ENCODE results near the gene HERPUD1.
A peak's percentile ranks its signal among the peaks of the same experiment; 100 is the strongest.

The HERPUD1 gene

GRCh38 chr16:56945847-56946527 is 14.0 kb downstream of the HERPUD1 start:
- no peaks in the 10 kb centered on the region for H3K9me3 ChIP-seq (ENCODE audit: control insufficient read depth, insufficient read depth, low read depth, low read length)
- POLR2A ChIA-PET: interaction anchor here (4.2 kb wide), 1 partner anchor 13 kb away, joined by 16 read pairs; the partner anchor contains the start of gene HERPUD1
- H3K4me3 ChIP-seq (ENCODE audit: low read depth, low read length): no peak overlapping the region
- TF ChIP-seq, protein P1, sequence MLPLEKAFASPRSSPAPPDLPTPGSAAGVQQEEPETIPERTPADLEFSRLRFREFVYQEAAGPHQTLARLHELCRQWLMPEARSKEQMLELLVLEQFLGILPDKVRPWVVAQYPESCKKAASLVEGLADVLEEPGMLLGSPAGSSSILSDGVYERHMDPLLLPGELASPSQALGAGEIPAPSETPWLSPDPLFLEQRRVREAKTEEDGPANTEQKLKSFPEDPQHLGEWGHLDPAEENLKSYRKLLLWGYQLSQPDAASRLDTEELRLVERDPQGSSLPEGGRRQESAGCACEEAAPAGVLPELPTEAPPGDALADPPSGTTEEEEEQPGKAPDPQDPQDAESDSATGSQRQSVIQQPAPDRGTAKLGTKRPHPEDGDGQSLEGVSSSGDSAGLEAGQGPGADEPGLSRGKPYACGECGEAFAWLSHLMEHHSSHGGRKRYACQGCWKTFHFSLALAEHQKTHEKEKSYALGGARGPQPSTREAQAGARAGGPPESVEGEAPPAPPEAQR (tag by site-specific recombination; IDR thresholded peaks at IDR 0.05): no peak
- TF ChIP-seq ZNF155 (tag by site-specific recombination; IDR thresholded peaks at IDR 0.05) (no peak), ZNF76 (tag by site-specific recombination; IDR thresholded peaks at IDR 0.05; ENCODE audit: borderline replicate concordance, low read depth) (no peak), ZNF37A (tag by site-specific recombination; IDR thresholded peaks at IDR 0.05) (no peak), ZNF701 (tag by site-specific recombination; IDR thresholded peaks at IDR 0.05) (no peak), ZBTB21 (tag by site-specific recombination; IDR thresholded peaks at IDR 0.05) (no peak), ZNF26 (tag by site-specific recombination; IDR thresholded peaks at IDR 0.05) (no peak), ZNF223 (tag by site-specific recombination; IDR thresholded peaks at IDR 0.05) (no peak), PATZ1 (tag by site-specific recombination; IDR thresholded peaks at IDR 0.05) (no peak), ZNF341 (tag by site-specific recombination; IDR thresholded peaks at IDR 0.05; ENCODE audit: low read depth) (no peak), ZNF677 (tag by site-specific recombination; IDR thresholded peaks at IDR 0.05) (no peak), ZNF302 (tag by site-specific recombination; IDR thresholded peaks at IDR 0.05; ENCODE audit: low read depth) (no peak), ZNF112 (tag by site-specific recombination; IDR thresholded peaks at IDR 0.05) (no peak), GLIS1 (tag by site-specific recombination; IDR thresholded peaks at IDR 0.05) (no peak), ZNF174 (tag by site-specific recombination; IDR thresholded peaks at IDR 0.05) (no peak)
- no peaks in the 10 kb centered on the region for H3K4me1 ChIP-seq (ENCODE audit: control insufficient read depth, insufficient read depth, low read length)
- peaks cover 19 to 44% of the 10 kb centered on the region in 2 experiments for H3K36me3 ChIP-seq (ENCODE audit: control insufficient read depth in 2 of 2, insufficient read depth in 1 of 2, low read length in 2 of 2)
- CTCF ChIA-PET: interaction anchor here (0.6 to 0.8 kb wide), 2 partner anchors 82 to 153 kb away, joined by 3 to 8 read pairs; no protein-coding TSS in a partner anchor
- H3K27ac ChIP-seq (ENCODE audit: extremely low read depth, low read depth, low read length): no peak overlapping the region

- ChIA-PET CTCF (interaction anchor here (0.6 to 1.8 kb wide), 6 partner anchors 18 to 1047 kb away, joined by 3 to 9 read pairs (median 4); partner anchors contain the start of gene NLRC5), POLR2A (interaction anchor here (0.6 to 4.2 kb wide), 5 partner anchors 10 to 92 kb away, joined by 3 to 16 read pairs (median 6); partner anchors contain the start of gene HERPUD1)
- no peaks in the 10 kb centered on the region for H3K4me1 ChIP-seq (ENCODE audit: control insufficient read depth, insufficient read depth, low read length)
- no peak overlapping the region for H3K4me3 ChIP-seq (ENCODE audit: low read depth, low read length)
- H3K36me3 ChIP-seq (ENCODE audit: control insufficient read depth in 2 of 2, insufficient read depth in 1 of 2, low read length in 2 of 2): peaks cover 19 to 35% of the 10 kb centered on the region in 2 experiments
- no peaks in the 10 kb centered on the region for H3K9me3 ChIP-seq (ENCODE audit: control insufficient read depth, insufficient read depth, low read depth, low read length)
- H3K27ac ChIP-seq (ENCODE audit: extremely low read depth, low read depth, low read length): no peak overlapping the region
- TF ChIP-seq, protein P2, sequence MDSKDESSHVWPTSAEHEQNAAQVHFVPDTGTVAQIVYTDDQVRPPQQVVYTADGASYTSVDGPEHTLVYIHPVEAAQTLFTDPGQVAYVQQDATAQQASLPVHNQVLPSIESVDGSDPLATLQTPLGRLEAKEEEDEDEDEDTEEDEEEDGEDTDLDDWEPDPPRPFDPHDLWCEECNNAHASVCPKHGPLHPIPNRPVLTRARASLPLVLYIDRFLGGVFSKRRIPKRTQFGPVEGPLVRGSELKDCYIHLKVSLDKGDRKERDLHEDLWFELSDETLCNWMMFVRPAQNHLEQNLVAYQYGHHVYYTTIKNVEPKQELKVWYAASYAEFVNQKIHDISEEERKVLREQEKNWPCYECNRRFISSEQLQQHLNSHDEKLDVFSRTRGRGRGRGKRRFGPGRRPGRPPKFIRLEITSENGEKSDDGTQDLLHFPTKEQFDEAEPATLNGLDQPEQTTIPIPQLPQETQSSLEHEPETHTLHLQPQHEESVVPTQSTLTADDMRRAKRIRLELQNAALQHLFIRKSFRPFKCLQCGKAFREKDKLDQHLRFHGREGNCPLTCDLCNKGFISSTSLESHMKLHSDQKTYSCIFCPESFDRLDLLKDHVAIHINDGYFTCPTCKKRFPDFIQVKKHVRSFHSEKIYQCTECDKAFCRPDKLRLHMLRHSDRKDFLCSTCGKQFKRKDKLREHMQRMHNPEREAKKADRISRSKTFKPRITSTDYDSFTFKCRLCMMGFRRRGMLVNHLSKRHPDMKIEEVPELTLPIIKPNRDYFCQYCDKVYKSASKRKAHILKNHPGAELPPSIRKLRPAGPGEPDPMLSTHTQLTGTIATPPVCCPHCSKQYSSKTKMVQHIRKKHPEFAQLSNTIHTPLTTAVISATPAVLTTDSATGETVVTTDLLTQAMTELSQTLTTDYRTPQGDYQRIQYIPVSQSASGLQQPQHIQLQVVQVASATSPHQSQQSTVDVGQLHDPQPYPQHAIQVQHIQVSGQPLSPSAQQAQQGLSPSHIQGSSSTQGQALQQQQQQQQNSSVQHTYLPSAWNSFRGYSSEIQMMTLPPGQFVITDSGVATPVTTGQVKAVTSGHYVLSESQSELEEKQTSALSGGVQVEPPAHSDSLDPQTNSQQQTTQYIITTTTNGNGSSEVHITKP (tag by site-specific recombination; IDR thresholded peaks at IDR 0.05): peak; percentile 15; the same call in 1 of the 2 replicates
- TF ChIP-seq, protein P3, sequence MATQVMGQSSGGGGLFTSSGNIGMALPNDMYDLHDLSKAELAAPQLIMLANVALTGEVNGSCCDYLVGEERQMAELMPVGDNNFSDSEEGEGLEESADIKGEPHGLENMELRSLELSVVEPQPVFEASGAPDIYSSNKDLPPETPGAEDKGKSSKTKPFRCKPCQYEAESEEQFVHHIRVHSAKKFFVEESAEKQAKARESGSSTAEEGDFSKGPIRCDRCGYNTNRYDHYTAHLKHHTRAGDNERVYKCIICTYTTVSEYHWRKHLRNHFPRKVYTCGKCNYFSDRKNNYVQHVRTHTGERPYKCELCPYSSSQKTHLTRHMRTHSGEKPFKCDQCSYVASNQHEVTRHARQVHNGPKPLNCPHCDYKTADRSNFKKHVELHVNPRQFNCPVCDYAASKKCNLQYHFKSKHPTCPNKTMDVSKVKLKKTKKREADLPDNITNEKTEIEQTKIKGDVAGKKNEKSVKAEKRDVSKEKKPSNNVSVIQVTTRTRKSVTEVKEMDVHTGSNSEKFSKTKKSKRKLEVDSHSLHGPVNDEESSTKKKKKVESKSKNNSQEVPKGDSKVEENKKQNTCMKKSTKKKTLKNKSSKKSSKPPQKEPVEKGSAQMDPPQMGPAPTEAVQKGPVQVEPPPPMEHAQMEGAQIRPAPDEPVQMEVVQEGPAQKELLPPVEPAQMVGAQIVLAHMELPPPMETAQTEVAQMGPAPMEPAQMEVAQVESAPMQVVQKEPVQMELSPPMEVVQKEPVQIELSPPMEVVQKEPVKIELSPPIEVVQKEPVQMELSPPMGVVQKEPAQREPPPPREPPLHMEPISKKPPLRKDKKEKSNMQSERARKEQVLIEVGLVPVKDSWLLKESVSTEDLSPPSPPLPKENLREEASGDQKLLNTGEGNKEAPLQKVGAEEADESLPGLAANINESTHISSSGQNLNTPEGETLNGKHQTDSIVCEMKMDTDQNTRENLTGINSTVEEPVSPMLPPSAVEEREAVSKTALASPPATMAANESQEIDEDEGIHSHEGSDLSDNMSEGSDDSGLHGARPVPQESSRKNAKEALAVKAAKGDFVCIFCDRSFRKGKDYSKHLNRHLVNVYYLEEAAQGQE (tag by site-specific recombination; IDR thresholded peaks at IDR 0.05): peak; percentile 60
- TF ChIP-seq ZNF2 (tag by site-specific recombination; IDR thresholded peaks at IDR 0.05) (no peak), ZNF274 (IDR thresholded peaks at IDR 0.05; ENCODE audit: low read length) (no peak), ZNF274 (tag by site-specific recombination; IDR thresholded peaks at IDR 0.05; ENCODE audit: borderline replicate concordance) (no peak)
Observed at GRCh38 chr16:56946767-56947603, 15.0 kb downstream of the HERPUD1 start.

Measured in HEK293 (cell line).